ENCODE results near the gene CUX1.

Gene CUX1

GRCh38 chr7:102258073-102258748 is 440.8 kb downstream of the CUX1 start:
- no peaks in the 10 kb centered on the region for H3K79me2 ChIP-seq (ENCODE audit: insufficient read depth, low read length)
- no peaks in the 10 kb centered on the region for H3K27me3 ChIP-seq (ENCODE audit: insufficient read depth, low read length, poor library complexity)
- no peaks in the 10 kb centered on the region for H3K9me3 ChIP-seq (ENCODE audit: insufficient read depth, low read length, severe bottlenecking)
- H2AFZ ChIP-seq (ENCODE audit: low read depth, low read length) = no peak overlapping the region
- H4K20me1 ChIP-seq (ENCODE audit: insufficient read depth, low read length) = no peaks in the 10 kb centered on the region
- no peak for ATAC-seq (ENCODE audit: insufficient read depth, low read depth)
- peaks cover 9% of the 10 kb centered on the region; the same call in 1 of the 2 replicates for H3K36me3 ChIP-seq (ENCODE audit: insufficient read depth, low read length)
- H3K9ac ChIP-seq (ENCODE audit: low read depth, low read length) = no peak overlapping the region
- TF ChIP-seq CTCF (IDR thresholded peaks at IDR 0.05; ENCODE audit: borderline replicate concordance, extremely low read depth, low read length, poor library complexity, severe bottlenecking) (no peak), EZH2 (IDR thresholded peaks at IDR 0.05; ENCODE audit: borderline replicate concordance, low read depth, low read length, severe bottlenecking) (no peak)
- H3K27ac ChIP-seq (ENCODE audit: low read length) = no peak overlapping the region
- no peaks in the 10 kb centered on the region for H3K4me1 ChIP-seq (ENCODE audit: insufficient read depth, low read length)
- H3K4me3 ChIP-seq (ENCODE audit: low read depth in 1 of 2, low read length in 2 of 2) = no peak overlapping the region
- no peak for DNase-seq
- H3K4me2 ChIP-seq (ENCODE audit: insufficient read depth, low read length) = no peak overlapping the region

- Histone ChIP-seq H3K9ac (ENCODE audit: low read depth, low read length) (no peak overlapping the region), H3K79me2 (ENCODE audit: insufficient read depth, low read length) (no peaks in the 10 kb centered on the region), H3K9me3 (ENCODE audit: insufficient read depth, low read length, severe bottlenecking) (no peaks in the 10 kb centered on the region), H3K4me2 (ENCODE audit: insufficient read depth, low read length) (no peak overlapping the region), H3K36me3 (ENCODE audit: insufficient read depth, low read length) (peaks cover 5% of the 10 kb centered on the region; the same call in 1 of the 2 replicates), H3K27me3 (ENCODE audit: insufficient read depth, low read length, poor library complexity) (no peaks in the 10 kb centered on the region), H3K4me3 (ENCODE audit: low read depth in 1 of 2, low read length in 2 of 2) (no peak overlapping the region), H4K20me1 (ENCODE audit: insufficient read depth, low read length) (no peaks in the 10 kb centered on the region), H3K4me1 (ENCODE audit: insufficient read depth, low read length) (no peaks in the 10 kb centered on the region), H3K27ac (ENCODE audit: low read length) (no peak overlapping the region), H2AFZ (ENCODE audit: low read depth, low read length) (no peak overlapping the region)
- DNase-seq = no peak
- TF ChIP-seq EZH2 (IDR thresholded peaks at IDR 0.05; ENCODE audit: borderline replicate concordance, low read depth, low read length, severe bottlenecking) (no peak), CTCF (IDR thresholded peaks at IDR 0.05; ENCODE audit: borderline replicate concordance, extremely low read depth, low read length, poor library complexity, severe bottlenecking) (no peak)
- no peak for ATAC-seq (ENCODE audit: insufficient read depth, low read depth)
Observed at GRCh38 chr7:102258749-102259107, 441.3 kb downstream of the CUX1 start.

GRCh38 chr7:102260856-102261255 is 443.4 kb downstream of the CUX1 start:
- Histone ChIP-seq H2AFZ (ENCODE audit: low read depth, low read length) (no peak overlapping the region), H3K36me3 (ENCODE audit: insufficient read depth, low read length) (no peaks in the 10 kb centered on the region), H3K4me3 (ENCODE audit: low read depth in 1 of 2, low read length in 2 of 2) (no peak overlapping the region), H3K27me3 (ENCODE audit: insufficient read depth, low read length, poor library complexity) (no peaks in the 10 kb centered on the region), H3K4me1 (ENCODE audit: insufficient read depth, low read length) (no peaks in the 10 kb centered on the region), H3K27ac (ENCODE audit: low read length) (no peak overlapping the region), H4K20me1 (ENCODE audit: insufficient read depth, low read length) (0 out of 2 replicates have a peak, but pooled peaks cover 2% of the 10 kb centered on the region), H3K4me2 (ENCODE audit: insufficient read depth, low read length) (no peak overlapping the region), H3K9me3 (ENCODE audit: insufficient read depth, low read length, severe bottlenecking) (no peaks in the 10 kb centered on the region), H3K9ac (ENCODE audit: low read depth, low read length) (no peak overlapping the region), H3K79me2 (ENCODE audit: insufficient read depth, low read length) (no peaks in the 10 kb centered on the region)
- ATAC-seq (ENCODE audit: insufficient read depth, low read depth) (no peak), DNase-seq (no peak)
- TF ChIP-seq CTCF (IDR thresholded peaks at IDR 0.05; ENCODE audit: borderline replicate concordance, extremely low read depth, low read length, poor library complexity, severe bottlenecking) (no peak), EZH2 (IDR thresholded peaks at IDR 0.05; ENCODE audit: borderline replicate concordance, low read depth, low read length, severe bottlenecking) (no peak)
